RWPE2 (cell line): Measurements from ENCODE around the gene CNOT8.

Source experiments
- ATAC-seq: fragments of 200-7000 bp; cut with Tn5 transposase; 3 replicates; pipeline ENCODE4 v1.9.1; 2021; ENCODE audit warnings: low read depth
- DNase-seq: peaks from one replicate; pipeline ENCODE4 v3.0.0-alpha.2; 2020; ENCODE audit warnings: low spot score
- H3K27ac ChIP-seq: fragments of 450-650 bp; 2 replicates; pipeline ENCODE4 v1.5.1; 2017; ENCODE audit warnings: mild to moderate bottlenecking; ENCODE audit not compliant: poor library complexity, severe bottlenecking
- H3K27me3 ChIP-seq: fragments of 250-450 bp; sonication (Bioruptor Pico); 2 replicates; pipeline ENCODE4 v1.5.1; 2021; ENCODE audit warnings: mild to moderate bottlenecking, moderate library complexity; ENCODE audit not compliant: insufficient read depth, poor library complexity, severe bottlenecking
- H3K36me3 ChIP-seq: fragments of 250-450 bp; sonication (Bioruptor Pico); 2 replicates; pipeline ENCODE4 v1.5.1; 2020; ENCODE audit warnings: low read depth, mild to moderate bottlenecking, moderate library complexity
- H3K4me1 ChIP-seq: fragments of 250-450 bp; sonication (Bioruptor Pico); 2 replicates; pipeline ENCODE4 v1.5.1; 2021; ENCODE audit warnings: mild to moderate bottlenecking, moderate library complexity; ENCODE audit not compliant: insufficient read depth, poor library complexity, severe bottlenecking
- H3K4me3 ChIP-seq: fragments of 250-450 bp; sonication (Bioruptor Pico); 2 replicates; pipeline ENCODE4 v1.5.1; 2021; ENCODE audit warnings: mild to moderate bottlenecking, moderate library complexity; ENCODE audit not compliant: severe bottlenecking
- H3K9me3 ChIP-seq: fragments of 250-450 bp; sonication (Bioruptor Pico); 2 replicates; pipeline ENCODE4 v1.5.1; 2021; ENCODE audit warnings: mild to moderate bottlenecking, moderate library complexity; ENCODE audit not compliant: severe bottlenecking
- CTCF ChIP-seq: fragments of 450-650 bp; IDR thresholded peaks from one replicate; pipeline ENCODE4 v1.5.1; 2017; ENCODE audit warnings: mild to moderate bottlenecking, moderate library complexity; ENCODE audit not compliant: poor library complexity, severe bottlenecking

CNOT8 gene

GRCh38 chr5:154896562-154897165, 38.2 kb downstream of the CNOT8 start:
- no peak for TF ChIP-seq CTCF
- Histone ChIP-seq H3K4me1 (no peaks in the 10 kb centered on the region), H3K27ac (no peak overlapping the region), H3K36me3 (peaks cover 89% of the 10 kb centered on the region), H3K4me3 (no peak overlapping the region), H3K27me3 (no peaks in the 10 kb centered on the region), H3K9me3 (no peaks in the 10 kb centered on the region)
- DNase-seq (no peak), ATAC-seq (no peak)

- TF ChIP-seq CTCF = no peak
- no peak overlapping the region for H3K4me3 ChIP-seq
- DNase-seq (no peak), ATAC-seq (no peak)
- H3K27me3 ChIP-seq = no peaks in the 10 kb centered on the region
- peaks cover 91% of the 10 kb centered on the region for H3K36me3 ChIP-seq
- no peak overlapping the region for H3K27ac ChIP-seq
- H3K9me3 ChIP-seq = no peaks in the 10 kb centered on the region
- H3K4me1 ChIP-seq = no peaks in the 10 kb centered on the region
Measured at GRCh38 chr5:154898210-154898609, 39.8 kb downstream of the CNOT8 start.

- Histone ChIP-seq H3K27ac (no peak overlapping the region), H3K36me3 (peaks cover 92% of the 10 kb centered on the region)
Measured at GRCh38 chr5:154899151-154899816, 40.9 kb downstream of the CNOT8 start.

GRCh38 chr5:154900066-154900465, 41.6 kb downstream of the CNOT8 start:
- H3K4me1 ChIP-seq = no peaks in the 10 kb centered on the region
- no peak for TF ChIP-seq CTCF
- no peaks in the 10 kb centered on the region for H3K27me3 ChIP-seq
- H3K36me3 ChIP-seq = peaks cover 96% of the 10 kb centered on the region
- H3K4me3 ChIP-seq = no peak overlapping the region
- DNase-seq (no peak), ATAC-seq (no peak)
- no peaks in the 10 kb centered on the region for H3K9me3 ChIP-seq
- no peak overlapping the region for H3K27ac ChIP-seq

More at GRCh38 chr5:154899151-154899816, 40.9 kb downstream of the CNOT8 start:
- no peaks in the 10 kb centered on the region for H3K4me1 ChIP-seq
- no peak for DNase-seq
- H3K27me3 ChIP-seq = no peaks in the 10 kb centered on the region
- TF ChIP-seq CTCF = no peak
- no peak for ATAC-seq
- H3K9me3 ChIP-seq = no peaks in the 10 kb centered on the region
- H3K4me3 ChIP-seq = no peak overlapping the region

GRCh38 chr5:154901276-154901675, 42.8 kb downstream of the CNOT8 start:
- ATAC-seq = no peak
- peaks cover 93% of the 10 kb centered on the region for H3K36me3 ChIP-seq
- no peaks in the 10 kb centered on the region for H3K9me3 ChIP-seq
- H3K27ac ChIP-seq = no peak overlapping the region
- H3K4me1 ChIP-seq = no peaks in the 10 kb centered on the region
- no peak for TF ChIP-seq CTCF
- no peak overlapping the region for H3K4me3 ChIP-seq
- DNase-seq = no peak
- no peaks in the 10 kb centered on the region for H3K27me3 ChIP-seq
